Neural progenitor cell (in vitro differentiated cells): ENCODE data around the gene SAPCD1. TPM values are rescaled to one million over a fixed set of nuclear protein-coding genes. Genes with fewer than 3 reads are reported as not detected.
"Not testable (repeated sequence)": the region's sequence is repeated elsewhere in the genome, so short reads cannot be mapped to it uniquely, and the experiment has no call there.

ENCODE experiments used
- DNase-seq: peaks from one replicate; pipeline ENCODE4 v3.0.0-alpha.2; 2016; ENCODE audit warnings: low spot score
- H2AFZ ChIP-seq: fragments of 200-600 bp; sonication (generic); replicated peaks from 2 replicates; pipeline ENCODE4 v1.6.1; 2016; ENCODE audit warnings: antibody characterized with exemption
- H3F3A ChIP-seq: fragments of 200-600 bp; sonication (generic); 2 replicates; pipeline ENCODE4 v1.6.1; 2016; ENCODE audit warnings: antibody characterized with exemption, low read depth
- H3K27ac ChIP-seq: fragments of 200-600 bp; sonication (generic); 2 replicates; pipeline ENCODE4 v1.5.1; 2016; ENCODE audit warnings: mild to moderate bottlenecking
- H3K27me3 ChIP-seq: fragments of 200-600 bp; sonication (generic); 2 replicates; pipeline ENCODE4 v1.6.1; 2016; ENCODE audit warnings: mild to moderate bottlenecking, moderate library complexity
- H3K36me3 ChIP-seq: fragments of 200-600 bp; sonication (generic); 2 replicates; pipeline ENCODE4 v1.5.1; 2016
- H3K4me1 ChIP-seq: fragments of 200-600 bp; sonication (generic); 2 replicates; pipeline ENCODE4 v1.6.1; 2016; ENCODE audit warnings: mixed run types
- H3K4me2 ChIP-seq: fragments of 200-600 bp; sonication (generic); 2 replicates; pipeline ENCODE4 v1.6.1; 2016
- H3K4me3 ChIP-seq: fragments of 200-600 bp; sonication (generic); 2 replicates; pipeline ENCODE4 v1.5.1; 2016
- H3K79me2 ChIP-seq: fragments of 200-600 bp; sonication (generic); 2 replicates; pipeline ENCODE4 v1.6.1; 2016; ENCODE audit warnings: low read depth
- H3K9ac ChIP-seq: fragments of 200-600 bp; sonication (generic); 2 replicates; pipeline ENCODE4 v1.6.1; 2016
- H3K9me3 ChIP-seq: fragments of 200-600 bp; sonication (generic); 2 replicates; pipeline ENCODE4 v1.5.1; 2016; ENCODE audit warnings: low read depth
- H4K20me1 ChIP-seq: fragments of 200-600 bp; sonication (generic); 2 replicates; pipeline ENCODE4 v1.6.1; 2016; ENCODE audit warnings: low read depth
- H3K27ac Mint-ChIP-seq: 3 replicates; pipeline ENCODE4 v1.8.0; 2021; ENCODE audit warnings: mixed read lengths
- H3K27me3 Mint-ChIP-seq: 2 replicates; pipeline ENCODE4 v1.8.0; 2022; ENCODE audit warnings: low read depth, mild to moderate bottlenecking, inconsistent platforms, moderate library complexity, mixed read lengths; ENCODE audit not compliant: insufficient read depth
- H3K36me3 Mint-ChIP-seq: 3 replicates; pipeline ENCODE4 v1.8.0; 2021; ENCODE audit warnings: mixed read lengths
- H3K4me1 Mint-ChIP-seq: 3 replicates; pipeline ENCODE4 v1.8.0; 2021; ENCODE audit warnings: mixed read lengths
- H3K4me3 Mint-ChIP-seq: 3 replicates; pipeline ENCODE4 v1.8.0; 2021; ENCODE audit warnings: mild to moderate bottlenecking, moderate library complexity, mixed read lengths
- H3K9me3 Mint-ChIP-seq: 3 replicates; pipeline ENCODE4 v1.8.0; 2020; ENCODE audit warnings: mixed read lengths
- CTCF ChIP-seq: fragments of 200-600 bp; sonication (generic); IDR thresholded peaks from 2 replicates; pipeline ENCODE4 v1.5.1; 2017; ENCODE audit warnings: antibody characterized with exemption, mild to moderate bottlenecking
- EZH2 ChIP-seq: fragments of 200-600 bp; sonication (generic); IDR thresholded peaks from 2 replicates; pipeline ENCODE4 v1.6.1; 2017; ENCODE audit warnings: antibody characterized with exemption, mild to moderate bottlenecking, moderate library complexity
- EZH2phosphoT487 ChIP-seq: fragments of 200-600 bp; sonication (generic); IDR thresholded peaks from 2 replicates; pipeline ENCODE4 v1.6.1; 2017; ENCODE audit warnings: antibody characterized with exemption
- total RNA-seq: library from RNA; depleted of rRNA; stranded (reverse); fragments of >200 nt; gene quantifications from 2 replicates; pipeline ENCODE4 v1.2.3, GENCODE V29; 2015; ENCODE audit warnings: low replicate concordance

Gene SAPCD1
- total RNA-seq, 1 donor from 2014 or later, result 11.9 TPM

GRCh38 chr6:31799781-31800180 lies 37.3 kb downstream of the SAPCD1 start:
- DNase-seq, result no peak
- no peak overlapping the region for H3K27ac Mint-ChIP-seq
- Histone ChIP-seq H3K4me2 (no peak overlapping the region), H3K79me2 (peaks cover 60% of the 10 kb centered on the region), H3K27me3 (no peaks in the 10 kb centered on the region), H2AFZ (no peak overlapping the region), H3K36me3 (no peaks in the 10 kb centered on the region), H3K9ac (no peak overlapping the region), H3F3A (peaks cover 36% of the 10 kb centered on the region), H3K4me3 (no peak overlapping the region), H3K9me3 (no peaks in the 10 kb centered on the region), H3K27ac (no peak overlapping the region), H4K20me1 (no peaks in the 10 kb centered on the region), H3K4me1 (no peaks in the 10 kb centered on the region)
- H3K9me3 Mint-ChIP-seq, result no peaks in the 10 kb centered on the region
- peaks cover 4% of the 10 kb centered on the region for H3K4me1 Mint-ChIP-seq
- H3K36me3 Mint-ChIP-seq, result peaks cover 11% of the 10 kb centered on the region
- H3K4me3 Mint-ChIP-seq, result no peak overlapping the region
- no peaks in the 10 kb centered on the region for H3K27me3 Mint-ChIP-seq
- no peak for TF ChIP-seq EZH2
- TF ChIP-seq EZH2phosphoT487, result no peak
- no peak for TF ChIP-seq CTCF

- H3K36me3 ChIP-seq, H3K4me1 ChIP-seq, H3K4me3 Mint-ChIP-seq, H3K4me1 Mint-ChIP-seq, H3K4me3 ChIP-seq, DNase-seq, H3K9me3 ChIP-seq, H3K27me3 ChIP-seq, H3K9me3 Mint-ChIP-seq, H3K4me2 ChIP-seq, H4K20me1 ChIP-seq, H2AFZ ChIP-seq, H3K27ac Mint-ChIP-seq, H3K27me3 Mint-ChIP-seq, H3K27ac ChIP-seq, H3K9ac ChIP-seq: not testable (repeated sequence)
- peaks cover 34% of the 10 kb centered on the region for H3F3A ChIP-seq
- H3K79me2 ChIP-seq, result peaks cover 68% of the 10 kb centered on the region
- H3K36me3 Mint-ChIP-seq, result peaks cover 11% of the 10 kb centered on the region
These were observed 38.8 kb downstream of the SAPCD1 start for GRCh38 chr6:31801031-31801927.

- Histone ChIP-seq H4K20me1 (no peaks in the 10 kb centered on the region), H3K27me3 (no peaks in the 10 kb centered on the region), H2AFZ (peak overlapping the region; percentile 79), H3K4me2 (peak overlapping the region; percentile 97), H3K9me3 (no peaks in the 10 kb centered on the region), H3K36me3 (no peaks in the 10 kb centered on the region), H3F3A (peaks cover 24% of the 10 kb centered on the region), H3K4me1 (peaks cover 13% of the 10 kb centered on the region), H3K79me2 (peaks cover 57% of the 10 kb centered on the region), H3K9ac (peak overlapping the region; percentile 79), H3K4me3 (peak overlapping the region; percentile 89), H3K27ac (peak overlapping the region; percentile 89)
- Mint-ChIP-seq H3K4me1 (peaks cover 7% of the 10 kb centered on the region), H3K4me3 (peak overlapping the region; percentile 93), H3K36me3 (peaks cover 5% of the 10 kb centered on the region), H3K27me3 (peaks cover 4% of the 10 kb centered on the region), H3K9me3 (no peaks in the 10 kb centered on the region), H3K27ac (peak overlapping the region; percentile 36)
- TF ChIP-seq EZH2 (no peak), CTCF (no peak), EZH2phosphoT487 (no peak)
- no peak for DNase-seq
These were observed 43.5 kb downstream of the SAPCD1 start for GRCh38 chr6:31805939-31806469.
